Right hindlimb (tissue), 1 donor: Measurements from ENCODE around the gene NTM.

Source experiments
- DNase-seq: peaks from one replicate; pipeline ENCODE4 v3.0.0-alpha.2; 2018

The NTM gene

GRCh38 chr11:131612533-131612932, 242.1 kb downstream of the NTM start:
- peak; percentile 55 for DNase-seq

GRCh38 chr11:131614631-131615030, 244.2 kb downstream of the NTM start:
- peak; percentile 77 for DNase-seq

GRCh38 chr11:131615611-131616010, 245.2 kb downstream of the NTM start:
- DNase-seq = no peak

GRCh38 chr11:131616481-131617140, 246.2 kb downstream of the NTM start:
- DNase-seq = no peak

GRCh38 chr11:131618201-131618600, 247.8 kb downstream of the NTM start:
- DNase-seq = no peak

GRCh38 chr11:131622193-131622592, 251.8 kb downstream of the NTM start:
- DNase-seq = no peak

GRCh38 chr11:131624531-131624930, 254.1 kb downstream of the NTM start:
- DNase-seq = no peak

GRCh38 chr11:131626788-131627187, 256.4 kb downstream of the NTM start:
- no peak for DNase-seq

GRCh38 chr11:131628739-131629138, 258.3 kb downstream of the NTM start:
- no peak for DNase-seq

GRCh38 chr11:131629925-131630540, 259.6 kb downstream of the NTM start:
- no peak for DNase-seq

GRCh38 chr11:131632971-131633370, 262.6 kb downstream of the NTM start:
- DNase-seq = no peak

- DNase-seq = no peak
Observed at GRCh38 chr11:131633921-131634715, 263.7 kb downstream of the NTM start.

GRCh38 chr11:131637469-131638175, 267.2 kb downstream of the NTM start:
- no peak for DNase-seq

- no peak for DNase-seq
Observed at GRCh38 chr11:131638889-131639288, 268.5 kb downstream of the NTM start.

GRCh38 chr11:131640320-131640719, 269.9 kb downstream of the NTM start:
- DNase-seq = no peak

- no peak for DNase-seq
Observed at GRCh38 chr11:131642756-131643531, 272.5 kb downstream of the NTM start.

- DNase-seq = no peak
Observed at GRCh38 chr11:131644204-131644795, 273.9 kb downstream of the NTM start.

GRCh38 chr11:131645237-131645636, 274.8 kb downstream of the NTM start:
- no peak for DNase-seq

- no peak for DNase-seq
Observed at GRCh38 chr11:131649856-131650255, 279.4 kb downstream of the NTM start.

GRCh38 chr11:131652231-131652630, 281.8 kb downstream of the NTM start:
- DNase-seq = no peak

GRCh38 chr11:131653260-131653659, 282.8 kb downstream of the NTM start:
- DNase-seq = no peak

- no peak for DNase-seq
Observed at GRCh38 chr11:131654849-131655248, 284.4 kb downstream of the NTM start.
